ENCODE results near the gene CREB3L1. TPM values are rescaled to one million over a fixed set of nuclear protein-coding genes. Genes with fewer than 3 reads are reported as not detected.
A peak's percentile ranks its signal among the peaks of the same experiment; 100 is the strongest.

Gene CREB3L1
- total RNA-seq, 1 experiment from 2014 or later = 11.3 TPM

DNA sequence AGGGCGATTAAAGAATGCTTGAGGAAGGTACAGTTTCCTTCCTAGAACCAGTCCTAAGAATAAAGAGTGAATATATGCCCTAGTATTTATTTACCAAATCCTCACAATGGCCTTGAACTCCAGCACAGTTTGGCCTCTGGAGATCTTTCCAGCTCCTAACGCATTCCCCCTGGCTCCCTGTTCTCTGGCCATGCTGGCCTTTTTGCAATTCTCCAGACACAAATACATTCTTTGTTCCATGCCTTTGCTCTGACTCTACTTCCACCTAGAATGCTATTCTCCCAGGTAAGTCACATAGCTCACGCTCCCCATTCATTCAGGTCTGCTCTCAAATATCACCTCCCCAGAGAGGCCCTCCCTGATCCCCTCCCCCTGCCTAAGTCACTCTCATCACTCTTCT, 66.1 kb downstream of the CREB3L1 start:
- no peak for DNase-seq (ENCODE audit: low read depth)

DNA sequence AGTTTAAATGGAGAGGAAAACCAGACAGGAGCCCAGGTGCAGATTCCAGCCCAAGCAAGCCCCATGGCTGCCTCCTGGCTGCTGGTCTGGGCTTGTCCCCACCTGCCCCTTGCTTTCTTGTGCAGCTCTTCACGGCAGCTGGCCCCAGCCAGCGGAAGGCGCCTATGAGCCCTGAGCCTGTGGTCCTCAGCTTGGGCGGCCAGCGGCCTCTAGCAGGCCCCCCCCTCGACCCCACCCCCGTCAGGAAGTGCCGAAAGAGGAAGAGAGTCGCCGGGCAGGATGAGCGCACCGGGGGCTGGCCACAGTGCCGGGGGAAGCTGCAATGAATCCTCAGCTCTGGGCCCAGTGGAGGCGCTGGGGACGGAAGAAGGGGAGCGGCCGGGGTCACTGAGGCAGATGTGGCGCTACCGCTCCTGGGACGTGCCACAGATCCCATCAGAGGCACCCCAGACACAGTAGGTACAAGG, 67.7 kb downstream of the CREB3L1 start:
- no peak for DNase-seq (ENCODE audit: low read depth)

DNA sequence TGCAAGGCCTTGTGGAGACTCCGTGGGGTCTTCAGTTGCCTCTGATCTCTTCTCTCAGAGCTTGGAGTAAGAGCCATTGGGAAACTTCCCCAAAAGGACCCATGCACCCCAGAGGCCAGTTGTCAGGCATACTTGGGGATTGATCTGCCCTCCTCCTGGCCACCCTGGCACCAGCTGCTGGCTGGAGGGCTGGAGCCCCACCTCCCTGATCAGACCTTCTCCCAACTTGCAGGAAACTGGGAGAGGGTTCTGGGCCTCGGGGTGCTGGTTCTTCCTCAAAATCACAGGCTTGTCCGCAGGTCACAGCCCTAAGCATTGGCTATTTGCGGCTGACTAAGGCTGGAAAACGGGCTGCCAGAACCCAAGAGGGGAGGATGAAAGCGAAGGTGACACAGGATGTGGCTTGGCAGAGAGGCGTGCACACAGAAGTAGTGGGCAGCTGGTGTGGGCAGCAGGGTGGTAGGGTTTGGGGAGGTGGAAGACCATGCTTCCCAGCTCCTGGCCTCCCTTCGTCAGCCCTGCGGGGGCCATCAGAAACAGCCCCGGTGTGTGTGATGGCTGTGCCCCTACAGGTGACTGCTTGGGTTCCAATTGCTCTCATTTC, 68.5 kb downstream of the CREB3L1 start:
- DNase-seq (ENCODE audit: low read depth) = no peak

DNA sequence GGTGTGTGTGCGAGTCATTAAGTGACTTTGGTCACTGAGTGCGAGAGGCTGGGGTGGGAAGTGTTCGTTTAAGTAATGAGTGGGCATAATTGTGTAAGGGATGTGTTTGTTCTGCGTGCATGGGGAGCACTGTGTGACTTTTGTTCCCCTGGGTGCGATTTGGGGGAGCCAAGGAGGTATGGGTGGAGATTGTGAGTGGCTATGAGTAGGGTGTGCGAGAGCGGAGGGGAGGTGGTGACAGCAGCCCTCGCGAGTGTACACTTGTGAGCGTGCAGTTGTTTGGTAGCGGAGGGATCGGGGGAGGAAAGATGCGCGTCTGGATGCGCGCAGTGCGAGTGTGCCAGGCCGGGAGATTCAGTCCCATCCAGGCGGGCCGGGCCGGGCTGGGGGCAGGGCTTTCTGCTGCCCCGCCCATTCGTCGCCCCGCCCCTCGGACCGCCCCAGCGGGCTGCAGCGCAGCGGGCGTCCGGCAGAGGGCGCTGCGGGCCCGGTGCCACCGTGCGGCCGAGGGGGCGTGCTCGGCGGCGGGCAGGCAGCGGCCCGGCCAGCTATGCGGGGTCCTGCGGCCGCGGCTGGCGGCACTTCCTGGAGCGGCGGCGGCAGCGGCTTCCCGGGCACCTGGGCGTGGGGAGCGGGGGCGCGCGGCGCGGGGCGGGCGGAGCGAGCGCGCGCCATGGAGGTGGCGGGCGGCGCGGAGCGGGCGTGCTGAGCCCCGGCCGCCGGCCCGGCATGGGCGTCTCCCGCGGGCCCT, 69.6 kb downstream of the CREB3L1 start, which contains the start of gene DGKZ:
Gene DGKZ (plus strand): TSS at position 578 of the 751 bp plus-strand sequence. CDS start 197 bp downstream, outside the sequence.
- DNase-seq (ENCODE audit: low read depth) = peak; percentile 74

DNA sequence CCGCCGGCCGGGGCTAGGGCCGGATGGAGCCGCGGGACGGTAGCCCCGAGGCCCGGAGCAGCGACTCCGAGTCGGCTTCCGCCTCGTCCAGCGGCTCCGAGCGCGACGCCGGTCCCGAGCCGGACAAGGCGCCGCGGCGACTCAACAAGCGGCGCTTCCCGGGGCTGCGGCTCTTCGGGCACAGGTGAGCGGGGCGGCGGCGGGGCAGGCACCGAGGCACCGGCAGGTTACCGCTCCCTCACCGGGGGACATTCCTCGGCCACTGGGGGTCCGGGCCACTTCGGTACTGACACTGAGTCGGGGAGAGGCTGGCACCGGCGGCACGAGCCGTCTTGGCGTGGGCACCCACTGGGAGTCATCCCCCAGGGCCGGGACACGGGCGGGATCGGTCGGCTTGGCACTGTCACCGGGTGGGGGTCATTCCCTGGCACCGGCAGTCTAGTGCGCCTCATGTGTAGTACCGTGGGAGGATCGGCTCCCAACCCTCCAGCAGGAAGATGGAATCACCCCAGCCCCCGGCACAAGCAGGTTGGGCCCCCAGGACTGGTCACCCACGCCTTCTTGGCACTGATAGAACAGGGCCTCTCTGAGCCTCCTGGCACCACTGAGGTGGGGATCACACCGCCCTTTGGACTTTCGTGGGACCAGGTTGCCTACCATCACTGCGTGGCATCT, 70.3 kb downstream of the CREB3L1 start:
- no peak for DNase-seq (ENCODE audit: low read depth)

DNA sequence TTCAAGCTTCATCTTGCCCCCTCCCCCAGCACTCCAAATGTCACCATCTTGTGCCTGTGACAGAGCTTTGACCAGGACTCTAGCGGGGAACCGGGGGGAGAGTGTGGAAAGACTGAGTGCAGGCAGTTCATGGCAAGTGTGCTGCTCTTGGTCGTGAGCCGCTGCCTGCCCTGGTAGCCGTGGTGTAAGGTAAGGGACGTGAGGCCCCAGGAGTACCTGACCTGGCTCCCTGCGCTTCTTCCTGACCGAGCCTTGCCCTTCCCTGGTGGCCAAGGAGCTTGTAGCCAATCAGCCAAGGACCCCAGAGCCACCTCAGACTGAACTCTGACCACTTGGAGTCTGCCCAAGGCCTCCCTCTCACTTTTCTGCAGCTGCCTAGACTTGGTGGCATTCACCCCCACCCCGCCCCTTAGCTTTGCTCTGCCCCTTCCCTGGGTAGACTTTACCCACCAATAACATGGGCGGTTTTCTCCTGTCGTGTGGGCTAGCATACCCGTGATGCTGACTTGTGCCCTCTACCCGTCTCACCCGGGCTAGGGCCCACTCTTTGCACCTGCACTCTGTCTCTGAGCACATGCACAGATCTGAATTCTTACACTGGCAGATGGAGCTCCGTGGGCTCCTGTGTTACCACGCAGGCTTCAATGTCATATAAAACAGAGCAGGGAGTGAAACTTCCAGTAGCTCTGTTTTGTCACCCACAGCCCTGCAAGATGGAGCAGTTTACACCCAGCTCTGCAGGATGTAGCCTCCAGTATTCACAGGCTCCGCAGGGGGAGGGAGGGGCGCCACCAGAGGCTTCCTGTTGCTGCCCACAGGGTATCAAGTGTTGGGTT, 71.3 kb downstream of the CREB3L1 start:
- no peak for DNase-seq (ENCODE audit: low read depth)

DNA sequence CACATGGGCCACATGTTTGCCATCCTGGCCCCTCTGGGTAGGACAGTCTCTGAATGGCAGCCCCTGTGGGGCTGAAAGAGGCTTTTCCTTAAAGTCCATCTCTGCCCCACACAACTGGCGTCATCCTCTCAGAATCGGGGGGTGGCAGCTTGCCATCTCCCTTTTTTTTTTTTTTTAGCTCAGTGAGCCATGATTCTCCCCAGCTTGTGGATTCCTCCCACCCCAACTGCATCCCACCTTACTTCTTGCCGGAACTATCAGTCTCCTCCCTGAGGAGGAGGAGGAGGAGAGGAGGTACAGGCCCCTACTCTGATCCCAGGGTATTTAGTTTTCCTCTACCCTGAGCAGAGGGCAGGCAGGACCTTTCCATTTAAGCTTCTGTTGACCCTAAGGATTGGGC, 73.2 kb downstream of the CREB3L1 start:
- DNase-seq (ENCODE audit: low read depth) = no peak

DNA sequence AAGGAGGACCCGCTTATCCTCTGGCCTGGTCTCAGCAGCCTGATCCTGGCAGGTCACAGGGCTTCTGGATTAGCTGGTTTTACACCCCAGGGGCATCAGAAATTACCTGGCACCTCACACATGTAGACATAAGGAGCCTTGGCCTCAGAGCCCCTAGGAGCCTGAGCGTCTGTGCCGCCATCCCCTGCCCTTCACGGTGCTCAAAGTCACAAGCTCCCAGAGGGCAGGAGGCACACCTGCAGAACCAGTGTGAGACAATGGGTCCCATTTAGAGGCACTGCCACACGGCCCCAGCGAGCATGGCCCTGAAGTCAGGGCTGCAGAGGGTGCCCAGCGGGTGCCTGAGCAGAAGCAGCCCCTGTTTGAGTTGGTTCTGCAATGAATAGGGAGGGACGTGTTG, 73.7 kb downstream of the CREB3L1 start:
- no peak for DNase-seq (ENCODE audit: low read depth)

DNA sequence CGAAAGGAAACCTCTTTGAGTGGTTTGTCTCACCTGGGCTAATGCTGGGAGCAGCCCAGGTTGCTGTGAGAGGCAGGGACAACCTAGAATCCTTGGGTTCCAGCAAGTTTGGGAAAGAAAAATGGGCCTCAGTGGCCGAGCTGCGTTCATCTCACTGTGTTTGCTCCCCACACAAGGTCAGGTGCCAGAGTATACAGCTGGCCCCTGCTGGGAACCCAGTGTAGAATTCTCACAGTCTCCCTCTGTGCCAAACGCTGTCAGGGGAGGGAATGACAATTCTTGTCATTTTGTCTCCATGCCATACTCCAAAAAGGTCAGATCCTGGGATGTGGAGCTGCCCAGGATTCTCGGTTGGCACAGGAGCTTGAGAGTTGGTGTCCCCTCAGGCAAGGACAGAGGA, 74.1 kb downstream of the CREB3L1 start:
- no peak for DNase-seq (ENCODE audit: low read depth)

DNA sequence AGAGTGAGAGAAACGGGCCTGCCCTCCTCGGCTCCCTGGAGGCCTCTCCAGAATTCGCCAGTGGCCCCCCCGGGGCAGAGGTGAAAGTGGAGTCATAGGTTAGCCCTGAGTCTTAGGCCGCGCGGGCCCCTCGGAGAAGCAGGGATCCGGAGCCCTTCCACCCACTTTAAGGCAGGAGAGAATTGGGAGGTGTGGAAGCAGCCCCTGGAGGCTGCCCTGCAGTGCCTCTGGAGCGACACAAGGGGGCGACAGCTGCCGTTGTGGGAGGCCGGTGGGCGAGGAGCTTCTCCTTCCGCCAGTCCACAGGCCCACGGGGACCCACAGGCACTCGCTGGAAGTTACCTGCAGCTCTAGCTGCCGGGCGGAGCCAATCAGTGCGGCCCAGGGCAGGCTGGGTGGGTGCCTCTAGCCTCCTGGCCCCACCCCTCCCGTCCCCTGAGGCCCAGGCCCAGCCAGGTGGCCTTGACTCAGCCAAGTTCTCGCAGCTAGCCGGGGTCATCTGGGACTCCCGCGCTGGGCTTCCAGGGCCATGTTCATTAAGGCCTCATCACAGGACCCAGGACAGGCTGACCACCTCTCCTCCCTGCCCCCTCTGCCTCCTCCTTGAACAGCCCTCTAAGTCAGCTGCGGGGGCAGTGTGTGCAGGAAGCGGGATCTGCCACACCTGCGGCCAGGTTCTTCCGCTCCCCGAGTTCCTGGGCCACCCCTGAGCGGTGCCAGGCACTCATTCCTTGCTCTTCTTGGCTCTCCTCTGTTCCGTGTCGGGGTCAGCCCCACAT, 74.8 kb downstream of the CREB3L1 start:
- DNase-seq (ENCODE audit: low read depth) = no peak

DNA sequence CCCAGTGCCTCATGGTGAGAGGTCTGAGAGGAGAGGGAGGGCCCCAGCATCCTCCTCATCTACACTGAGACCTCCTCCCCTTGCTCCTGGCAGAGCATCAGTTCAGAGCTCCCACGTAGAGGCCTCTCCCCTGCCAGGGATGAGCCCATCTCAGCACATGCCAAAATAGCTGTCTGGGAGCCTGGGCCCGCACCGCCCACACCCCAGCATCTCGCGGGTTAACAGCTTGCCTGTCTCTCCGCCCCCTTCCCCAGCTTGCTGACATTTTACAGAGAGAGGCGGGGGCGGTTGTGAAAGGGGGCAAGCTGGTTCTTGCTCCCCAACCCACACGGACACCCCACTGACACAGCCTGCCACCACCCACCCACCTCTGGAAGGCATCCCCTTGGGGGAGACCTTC, 76.2 kb downstream of the CREB3L1 start:
- no peak for DNase-seq (ENCODE audit: low read depth)

DNA sequence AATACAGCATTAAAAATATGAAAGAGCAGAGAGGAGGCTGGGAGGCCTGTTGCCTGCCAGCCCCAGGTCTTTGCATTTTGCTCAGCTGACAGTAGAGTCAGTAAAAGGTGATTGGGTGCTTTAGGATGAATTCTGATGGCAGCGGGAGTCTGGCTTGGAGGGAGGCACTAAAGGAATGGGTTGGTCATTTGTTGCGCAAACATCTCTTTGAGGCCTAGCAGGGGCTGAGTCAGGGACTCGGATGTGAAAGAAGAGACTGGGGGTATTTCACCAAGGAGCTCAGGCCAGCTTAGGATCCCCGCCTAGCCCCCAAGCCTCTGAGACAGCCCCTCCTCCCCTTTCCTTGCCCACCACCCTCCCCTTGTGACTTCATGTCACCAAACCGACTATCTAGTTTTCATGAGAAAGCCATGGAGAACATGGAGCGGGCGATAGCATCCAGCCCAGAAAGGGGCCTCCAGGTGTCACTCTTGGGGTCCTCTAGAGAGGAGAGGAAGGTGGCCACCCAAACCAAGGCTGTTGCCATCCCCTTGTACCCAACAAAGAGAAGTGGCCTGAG, 79.5 kb downstream of the CREB3L1 start:
- DNase-seq (ENCODE audit: low read depth) = peak; percentile 49

DNA sequence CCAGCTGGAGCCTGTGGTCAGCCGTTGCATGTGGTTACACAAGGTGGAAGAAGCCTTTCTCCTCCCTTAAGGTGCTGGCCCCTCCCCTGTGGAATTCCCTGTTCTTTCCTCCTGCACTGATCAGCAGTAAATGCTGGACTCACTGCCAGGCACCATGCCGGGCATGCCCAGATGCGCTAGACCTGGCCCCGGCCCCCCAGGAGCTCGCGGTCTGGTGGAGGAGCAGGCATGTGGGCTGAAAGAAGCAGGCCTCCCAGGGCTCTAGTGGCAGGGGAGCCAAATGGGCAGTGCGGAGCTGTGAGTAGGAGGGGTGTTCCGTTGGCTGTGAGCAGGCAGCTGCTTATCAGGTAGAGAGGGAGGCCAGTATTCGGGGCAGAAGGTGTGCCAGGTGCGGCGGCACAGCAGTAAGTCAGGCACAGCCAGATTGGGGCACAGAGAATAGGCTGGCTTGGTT, 80.0 kb downstream of the CREB3L1 start:
- no peak for DNase-seq (ENCODE audit: low read depth)

DNA sequence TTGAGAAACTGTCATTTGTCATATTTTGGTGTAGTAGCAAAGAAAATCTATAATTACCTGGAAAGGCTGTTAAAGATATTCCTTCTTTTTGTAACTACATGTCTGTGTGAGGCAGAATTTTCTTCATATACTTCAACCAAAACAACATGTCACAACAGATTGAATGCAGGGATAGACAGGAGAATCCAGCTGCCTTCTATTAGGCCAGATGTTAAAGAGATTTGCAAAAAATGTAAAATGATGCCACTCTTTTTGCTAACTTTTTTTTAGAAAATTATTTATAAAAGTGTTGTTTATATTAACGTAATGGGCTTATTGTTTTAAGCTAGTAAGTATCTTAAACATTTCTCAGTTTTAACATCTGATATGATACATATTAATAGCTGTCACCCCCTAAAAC, 82.5 kb downstream of the CREB3L1 start:
- DNase-seq (ENCODE audit: low read depth) = no peak

DNA sequence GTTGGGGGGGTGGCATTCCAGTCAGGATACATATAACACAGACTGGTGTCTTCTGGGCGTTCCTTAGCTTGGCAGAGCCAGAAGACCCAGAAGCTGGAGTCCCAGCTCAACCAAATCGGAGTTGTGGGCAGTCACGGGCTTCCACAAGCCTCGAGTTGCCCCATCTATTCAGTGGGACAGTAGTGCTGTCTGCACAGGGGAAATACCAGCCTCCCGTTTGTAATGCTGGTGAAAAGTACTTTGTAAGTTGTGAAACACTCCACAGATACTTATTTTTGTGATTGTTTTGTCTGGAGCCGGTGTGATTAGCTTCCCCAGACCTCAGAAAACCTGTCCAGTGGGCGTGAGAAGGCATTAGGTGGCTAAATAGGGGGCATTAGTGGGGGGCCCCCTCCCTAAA, 83.4 kb downstream of the CREB3L1 start:
- no peak for DNase-seq (ENCODE audit: low read depth)

DNA sequence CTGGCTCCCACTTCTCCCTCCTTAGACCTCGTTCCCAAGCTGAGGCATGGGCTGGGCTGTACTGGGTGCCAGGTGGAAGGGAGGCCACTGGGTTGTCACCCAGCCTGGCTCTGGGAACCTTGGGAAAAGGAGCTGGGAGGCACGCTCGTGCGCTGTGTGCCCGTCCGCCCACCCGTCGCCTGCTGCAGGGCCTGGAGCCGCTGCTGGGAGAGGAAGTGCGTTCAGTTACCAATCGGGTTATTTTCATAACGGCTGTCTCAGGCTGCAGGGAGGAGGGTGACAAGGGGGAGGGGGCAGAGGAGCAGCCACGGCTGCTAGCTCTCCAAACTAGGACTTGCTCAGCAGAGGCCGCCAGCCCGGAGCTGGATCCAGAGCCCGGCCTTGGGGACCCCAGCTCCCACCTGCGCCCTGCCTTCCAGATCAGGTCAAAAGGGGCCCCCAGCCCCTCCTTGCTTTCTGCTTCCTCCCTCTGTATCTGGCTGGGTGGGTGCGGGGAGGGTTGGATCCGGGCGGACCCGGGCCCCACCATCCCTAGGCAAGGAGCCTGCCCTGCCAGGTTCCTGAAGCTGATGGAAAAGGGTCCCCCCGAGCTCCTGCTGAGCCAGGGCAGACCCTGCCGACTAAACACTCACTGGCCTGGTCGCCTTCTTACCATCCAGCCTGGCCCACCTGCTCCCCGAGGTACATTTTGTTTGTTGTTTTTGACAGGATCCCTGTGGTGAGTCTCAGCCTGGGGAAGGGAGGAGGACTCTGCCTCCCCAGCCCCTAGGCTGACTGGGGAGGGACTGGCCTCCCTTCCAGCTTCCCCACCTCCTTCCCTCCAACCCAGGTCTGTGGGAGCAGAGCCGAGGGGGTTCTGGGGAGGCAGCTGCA, 84.1 kb downstream of the CREB3L1 start:
- no peak for DNase-seq (ENCODE audit: low read depth)

DNA sequence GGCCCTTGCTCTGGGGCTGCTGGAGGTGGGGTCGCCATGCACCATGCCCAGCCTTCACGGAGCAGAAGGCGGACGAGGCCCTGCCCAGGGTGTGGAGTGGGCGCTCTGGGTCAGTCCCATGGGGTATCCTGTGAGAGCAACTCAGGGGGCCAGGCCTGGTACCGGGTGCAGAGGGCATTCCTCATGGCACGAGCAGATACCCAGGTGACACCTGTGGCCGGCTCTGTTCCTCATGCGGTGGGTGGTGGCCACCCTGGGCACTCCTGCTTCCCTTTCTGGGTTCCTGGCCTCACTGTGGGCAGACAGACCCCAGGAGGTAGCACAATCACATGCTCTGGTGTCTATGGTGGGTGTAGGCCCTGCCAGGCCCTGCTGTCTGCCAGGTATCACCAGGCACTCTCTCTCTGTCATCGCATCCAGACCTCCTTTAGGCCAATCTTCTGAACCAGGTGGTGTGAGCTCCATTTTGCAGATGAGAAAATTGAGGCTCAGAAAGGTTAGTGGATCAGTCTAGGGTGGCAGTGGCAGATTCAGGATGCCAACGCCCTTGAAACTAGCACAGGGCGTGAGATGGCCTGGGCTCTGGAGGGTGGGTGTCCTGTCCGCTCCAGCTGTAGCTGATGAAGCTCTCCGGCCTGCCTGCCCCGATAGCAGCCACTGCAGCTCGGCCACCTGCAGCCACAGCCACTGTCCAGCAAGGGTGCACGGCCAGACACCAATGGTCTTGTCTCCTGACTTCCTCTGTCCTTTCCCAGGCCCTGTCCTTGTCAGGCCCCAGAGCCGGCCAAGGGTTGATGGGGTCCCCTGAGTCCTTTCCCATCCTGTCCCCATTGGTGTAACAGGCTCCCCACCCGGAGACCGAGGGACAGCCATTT, 84.9 kb downstream of the CREB3L1 start:
- no peak for DNase-seq (ENCODE audit: low read depth)

DNA sequence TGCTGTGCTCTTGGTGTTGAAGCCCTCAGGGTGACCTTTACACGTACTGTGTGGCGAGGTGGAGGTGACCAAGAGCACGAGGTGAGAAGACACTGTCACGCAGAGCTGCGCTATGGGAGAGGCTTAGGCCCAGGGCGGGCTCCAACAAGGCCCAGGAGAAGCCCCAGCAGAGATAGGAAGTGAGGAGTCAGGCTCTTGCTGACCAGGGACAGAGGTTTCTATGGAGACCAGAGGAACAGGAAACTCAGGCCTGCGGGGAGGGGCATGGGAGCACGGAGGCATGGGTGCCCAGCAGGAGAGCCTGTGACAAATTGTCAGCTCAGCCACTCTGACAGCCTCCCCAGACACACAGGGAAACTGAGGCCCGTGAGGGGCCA, 85.6 kb downstream of the CREB3L1 start:
- DNase-seq (ENCODE audit: low read depth) = peak; percentile 90

Measured in RPMI7951 (cell line).